CD4-positive, alpha-beta T cell treated with Interferon gamma for 1 hour (primary cell): Measurements from ENCODE around the gene POU6F1.

Source experiments
- DNase-seq: peaks from one replicate; pipeline ENCODE4 v3.0.0-alpha.2; 2020

POU6F1 gene

DNA sequence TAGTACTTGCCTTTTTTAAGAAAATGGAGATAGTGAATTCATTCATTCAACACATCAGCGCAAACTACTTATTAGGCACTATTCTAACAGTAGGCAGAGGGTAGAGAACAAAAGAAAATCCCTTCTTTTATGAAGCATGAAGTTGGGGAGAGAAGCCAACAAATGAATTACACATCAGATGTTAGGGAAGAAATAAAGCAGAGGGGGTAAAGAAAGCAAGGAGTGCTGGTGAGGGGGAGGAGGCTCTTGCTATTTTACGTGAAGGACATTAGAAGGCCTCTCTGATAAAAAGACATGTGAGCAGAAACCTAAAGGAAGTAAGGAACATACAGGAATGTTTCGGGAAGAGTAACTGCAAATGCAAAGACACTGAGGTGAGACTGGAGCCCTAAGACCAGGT is 67.1 kb downstream of the POU6F1 start:
- DNase-seq: no peak

DNA sequence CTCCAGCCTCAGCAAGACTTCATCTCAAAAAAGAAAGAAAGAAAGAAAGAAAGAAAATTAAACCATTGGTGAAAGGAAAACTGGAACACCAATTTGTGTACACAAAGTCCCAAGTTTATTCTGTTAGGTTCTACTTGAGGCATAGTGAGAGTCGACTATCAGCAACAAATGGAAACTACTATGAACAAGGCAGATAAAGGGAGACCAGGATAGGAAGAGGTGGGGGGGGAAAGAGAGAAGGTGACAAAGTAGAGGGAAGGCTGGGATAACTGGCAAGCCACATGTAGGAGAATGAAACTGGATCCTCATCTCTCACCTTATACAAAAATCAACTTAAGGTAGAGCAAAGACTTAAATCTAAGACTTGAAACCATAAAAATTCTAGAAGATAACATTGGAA is 70.6 kb downstream of the POU6F1 start:
- no peak for DNase-seq

DNA sequence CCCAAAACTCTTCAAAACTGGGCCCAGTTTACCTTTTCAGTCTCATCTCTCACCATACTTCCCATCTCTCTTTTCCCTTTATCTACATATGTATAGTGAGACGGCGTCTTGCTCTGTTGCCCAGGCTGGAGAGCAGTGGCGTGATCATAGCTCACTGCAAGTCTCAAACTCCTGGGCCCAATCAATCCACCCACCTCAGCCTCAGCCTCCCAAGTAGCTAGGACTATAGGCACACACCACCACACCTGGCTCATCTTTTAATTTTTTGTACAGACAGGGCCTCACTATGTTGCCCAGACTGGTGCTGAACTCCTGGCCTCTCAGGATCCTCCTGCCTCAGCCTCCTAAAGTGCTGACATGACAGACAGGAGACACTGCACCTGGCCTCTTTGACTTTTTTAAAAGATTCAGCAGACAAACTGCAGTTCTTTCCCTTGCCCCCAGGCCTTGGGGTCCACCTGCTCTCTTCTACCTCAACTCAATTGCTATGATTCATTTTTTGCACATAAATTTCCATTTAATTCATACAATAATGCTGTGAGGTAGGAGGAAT is 78.5 kb downstream of the POU6F1 start:
- DNase-seq: no peak
